GM12878 (cell line): ENCODE results near the gene VPS8. TPM values are rescaled to one million over a fixed set of nuclear protein-coding genes. Genes with fewer than 3 reads are reported as not detected.

Experiments
- ATAC-seq: fragments of 200-7000 bp; cut with Tn5 transposase; 3 replicates; pipeline ENCODE4 v1.9.1; 2020; ENCODE audit warnings: mild to moderate bottlenecking, moderate library complexity
- BruUV-seq: library from RNA; stranded (reverse); fragments of 400-500 nt; replicated peaks from 2 replicates; lab custom pipeline; 2021; lab: Mats Ljungman, UMichigan
- CTCF ChIA-PET: fragments of 300-600 bp; sonication (Branson Sonifier 250); formaldehyde crosslinking; extraction: SDS; loops from one replicate; lab custom pipeline; 2021; ENCODE audit warnings: inconsistent platforms; lab: Yijun Ruan, JAX
- POLR2A ChIA-PET: fragments of 350-600 bp; formaldehyde crosslinking; extraction: SDS; loops from one replicate; lab custom pipeline; 2021; ENCODE audit warnings: inconsistent platforms; lab: Charles Lee
- RAD21 ChIA-PET: fragments of 300-600 bp; sonication (Branson Sonifier 250); formaldehyde crosslinking; loops from one replicate; lab custom pipeline; 2023; ENCODE audit warnings: antibody characterized with exemption; ENCODE audit not compliant: unreplicated experiment; lab: Charles Lee
- SMC1A ChIA-PET: fragments of 300-600 bp; sonication (Branson Sonifier 250); formaldehyde crosslinking; loops from one replicate; lab custom pipeline; 2023; ENCODE audit not compliant: unreplicated experiment, uncharacterized antibody; lab: Charles Lee
- DNase-seq: peaks from one replicate; pipeline ENCODE4 v3.0.0-alpha.2; 2011; ENCODE audit warnings: low read depth, low spot score
- FAIRE-seq: peaks from 3 replicates; lab custom pipeline; 2011; peaks lifted over from hg19 to GRCh38; lab: Jason Lieb, UNC
- H2AFZ ChIP-seq: 2 replicates; pipeline ENCODE4 v1.6.0; 2011; ENCODE audit warnings: low read depth, low read length, control low read depth; ENCODE audit not compliant: control insufficient read depth
- H3K27ac ChIP-seq: 2 replicates; pipeline ENCODE4 v1.5.1; 2011; ENCODE audit warnings: control low read depth; ENCODE audit not compliant: control insufficient read depth, insufficient read depth
- H3K27me3 ChIP-seq, 2 experiments: replicated peaks in 1 of 2; 2 replicates each; pipeline versions ENCODE4 v1.6.0 to v1.6.1; 2011; ENCODE audit warnings: low read length in 1 of 2; ENCODE audit not compliant: control insufficient read depth in 2 of 2, insufficient read depth in 2 of 2
- H3K36me3 ChIP-seq, 2 experiments: 2 replicates each; pipeline ENCODE4 v1.5.1; 2011; ENCODE audit warnings: low read length in 1 of 2; ENCODE audit not compliant: control insufficient read depth in 2 of 2, insufficient read depth in 2 of 2
- H3K4me1 ChIP-seq: 2 replicates; pipeline ENCODE4 v1.6.1; 2011; ENCODE audit warnings: mild to moderate bottlenecking, low read length, moderate library complexity, mixed read lengths; ENCODE audit not compliant: control insufficient read depth, insufficient read depth
- H3K4me2 ChIP-seq: 2 replicates; pipeline ENCODE4 v1.6.0; 2011; ENCODE audit warnings: control low read depth; ENCODE audit not compliant: control insufficient read depth, insufficient read depth
- H3K4me3 ChIP-seq: fragments of 200-600 bp; sonication (generic); 2 replicates; pipeline ENCODE4 v1.5.1; 2016
- H3K79me2 ChIP-seq: 2 replicates; pipeline ENCODE4 v1.6.0; 2011; ENCODE audit warnings: low read length; ENCODE audit not compliant: control insufficient read depth, insufficient read depth
- H3K9ac ChIP-seq: 2 replicates; pipeline ENCODE4 v1.8.0; 2011; ENCODE audit warnings: low read length, control low read depth, mixed read lengths; ENCODE audit not compliant: control insufficient read depth, insufficient read depth
- H3K9me3 ChIP-seq: replicated peaks from 3 replicates; pipeline ENCODE4 v1.5.1; 2011; ENCODE audit warnings: mild to moderate bottlenecking, low read length; ENCODE audit not compliant: control insufficient read depth, insufficient read depth
- H4K20me1 ChIP-seq: 2 replicates; pipeline ENCODE4 v1.6.0; 2011; ENCODE audit not compliant: control insufficient read depth, insufficient read depth
- ATF2 ChIP-seq: IDR thresholded peaks from 2 replicates; pipeline ENCODE4 v1.6.1; 2012; ENCODE audit warnings: low read length, inconsistent platforms
- IRF4 ChIP-seq: IDR thresholded peaks from 2 replicates; pipeline ENCODE4 v1.6.1; 2011; ENCODE audit warnings: low read depth, low read length
- KDM1A ChIP-seq: fragments of 200-600 bp; sonication (generic); IDR thresholded peaks from 2 replicates; pipeline ENCODE4 v1.6.1; 2016; ENCODE audit warnings: borderline replicate concordance
- SMAD5 ChIP-seq: IDR thresholded peaks from 2 replicates; pipeline ENCODE4 v1.6.1; 2016; ENCODE audit warnings: antibody characterized with exemption, low read depth
- USF1 ChIP-seq: IDR thresholded peaks from 2 replicates; pipeline ENCODE4 v1.6.1; 2011; ENCODE audit warnings: borderline replicate concordance, low read depth, mild to moderate bottlenecking, moderate library complexity, mixed read lengths, low read length; ENCODE audit not compliant: insufficient read depth; ENCODE audit errors: extremely low read length
- YY1 ChIP-seq: IDR thresholded peaks from 2 replicates; pipeline ENCODE4 v1.6.1; 2011; ENCODE audit warnings: low read depth, mild to moderate bottlenecking, low read length
- ZNF207 ChIP-seq: fragments of 450-650 bp; IDR thresholded peaks from 2 replicates; pipeline ENCODE4 v1.6.1; 2014; ENCODE audit warnings: antibody characterized with exemption, mild to moderate bottlenecking, borderline replicate concordance
- ZNF622 ChIP-seq: fragments of 450-650 bp; IDR thresholded peaks from 2 replicates; pipeline ENCODE4 v1.6.1; 2017; ENCODE audit warnings: mild to moderate bottlenecking, inconsistent platforms
- in situ Hi-C: fragments of 300-500 bp; cut with MboI; formaldehyde crosslinking; loops from 9 replicates; pipeline ENCODE4 v1.14.3; 2018; ENCODE audit warnings: mixed read lengths
- intact Hi-C: fragments of 100-400 bp; cut with micrococcal nuclease; formaldehyde crosslinking; loops from one replicate; pipeline ENCODE4 v1.14.2; 2022; ENCODE audit not compliant: unreplicated experiment
- polyA plus RNA-seq, 11 experiments: library from polyadenylated mRNA; depleted of rRNA in 4 of 11; unstranded in 6 of 11; stranded (reverse) in 5 of 11; fragments of >200 nt; fragmentation: Nextera tagmentation in 4 of 11; fragmentation: Illumina TruSeq in 1 of 11; extraction: Ambion mirVana in 4 of 11; extraction: Trizol in 1 of 11; gene quantifications; 1 replicate in 1 of 11; 2 replicates in 10 of 11; pipeline versions ENCODE4 v1.2.1 to v1.2.3, GENCODE V29; 2011 to 2016; ENCODE audit warnings: inconsistent platforms in 2 of 11, missing spikeins in 2 of 11, low read depth in 1 of 11
- total RNA-seq, 4 experiments: library from RNA; depleted of rRNA in 3 of 4; stranded (reverse); fragments of >200 nt in 3 of 4; fragmentation: Illumina TruSeq in 1 of 4; extraction: Trizol in 1 of 4; gene quantifications; 2 replicates each; pipeline versions ENCODE4 v1.2.1 to v1.2.3, GENCODE V29; 2013 to 2021
- TF ChIP-seq, protein P1 (sequence below): fragments of 450-650 bp; IDR thresholded peaks from 2 replicates; pipeline ENCODE4 v1.6.1; 2017; ENCODE audit warnings: mild to moderate bottlenecking, low read depth, inconsistent platforms; ENCODE audit not compliant: poor library complexity, severe bottlenecking
- TF ChIP-seq, protein P2 (sequence below): fragments of 450-650 bp; IDR thresholded peaks from 2 replicates; pipeline ENCODE4 v1.6.1; 2017; ENCODE audit warnings: mild to moderate bottlenecking, moderate library complexity
- TF ChIP-seq, protein P3 (sequence below): fragments of 450-650 bp; IDR thresholded peaks from 2 replicates; pipeline ENCODE4 v1.6.1; 2018; ENCODE audit warnings: borderline replicate concordance, mild to moderate bottlenecking; ENCODE audit not compliant: partially characterized antibody

The VPS8 gene
- total and polyA plus RNA-seq, 10 of the 15 experiments (the other 5 are each of a cell fraction or from before 2014, with no cell fraction given) = 8.9 to 34.7 (median 20.9) TPM

- TF ChIP-seq, protein P1, sequence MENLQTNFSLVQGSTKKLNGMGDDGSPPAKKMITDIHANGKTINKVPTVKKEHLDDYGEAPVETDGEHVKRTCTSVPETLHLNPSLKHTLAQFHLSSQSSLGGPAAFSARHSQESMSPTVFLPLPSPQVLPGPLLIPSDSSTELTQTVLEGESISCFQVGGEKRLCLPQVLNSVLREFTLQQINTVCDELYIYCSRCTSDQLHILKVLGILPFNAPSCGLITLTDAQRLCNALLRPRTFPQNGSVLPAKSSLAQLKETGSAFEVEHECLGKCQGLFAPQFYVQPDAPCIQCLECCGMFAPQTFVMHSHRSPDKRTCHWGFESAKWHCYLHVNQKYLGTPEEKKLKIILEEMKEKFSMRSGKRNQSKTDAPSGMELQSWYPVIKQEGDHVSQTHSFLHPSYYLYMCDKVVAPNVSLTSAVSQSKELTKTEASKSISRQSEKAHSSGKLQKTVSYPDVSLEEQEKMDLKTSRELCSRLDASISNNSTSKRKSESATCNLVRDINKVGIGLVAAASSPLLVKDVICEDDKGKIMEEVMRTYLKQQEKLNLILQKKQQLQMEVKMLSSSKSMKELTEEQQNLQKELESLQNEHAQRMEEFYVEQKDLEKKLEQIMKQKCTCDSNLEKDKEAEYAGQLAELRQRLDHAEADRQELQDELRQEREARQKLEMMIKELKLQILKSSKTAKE = no peak
- TF ChIP-seq IRF4 = no peak
These were observed 277.4 kb downstream of the VPS8 start (continued) for GRCh38 chr3:185089343-185089742.

DNA sequence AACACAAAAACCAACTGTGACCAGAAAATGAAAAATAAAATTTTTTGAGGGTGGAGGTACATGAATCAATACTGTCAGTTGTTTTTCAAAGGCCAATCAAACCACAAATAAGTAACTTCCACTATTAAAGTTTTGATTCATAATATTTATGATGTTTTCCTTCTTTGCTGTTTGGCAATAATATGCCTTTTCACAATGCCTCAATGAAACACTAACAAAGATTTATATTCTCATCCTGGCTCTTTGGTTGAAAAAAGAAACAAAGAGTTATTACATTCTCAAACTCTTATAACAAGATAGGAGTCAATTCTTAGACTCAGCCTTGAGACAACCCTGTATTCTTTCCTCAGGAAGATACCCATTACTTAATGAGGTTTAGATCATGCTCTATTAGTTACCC is 277.8 kb downstream of the VPS8 start:
- FAIRE-seq = no peak
- intact Hi-C loops = no loop called here
- no peak for TF ChIP-seq ZNF622
- TF ChIP-seq ATF2 = no peak
- no peak for TF ChIP-seq YY1
- TF ChIP-seq KDM1A = no peak
- TF ChIP-seq USF1 = no peak
- TF ChIP-seq, protein P2, sequence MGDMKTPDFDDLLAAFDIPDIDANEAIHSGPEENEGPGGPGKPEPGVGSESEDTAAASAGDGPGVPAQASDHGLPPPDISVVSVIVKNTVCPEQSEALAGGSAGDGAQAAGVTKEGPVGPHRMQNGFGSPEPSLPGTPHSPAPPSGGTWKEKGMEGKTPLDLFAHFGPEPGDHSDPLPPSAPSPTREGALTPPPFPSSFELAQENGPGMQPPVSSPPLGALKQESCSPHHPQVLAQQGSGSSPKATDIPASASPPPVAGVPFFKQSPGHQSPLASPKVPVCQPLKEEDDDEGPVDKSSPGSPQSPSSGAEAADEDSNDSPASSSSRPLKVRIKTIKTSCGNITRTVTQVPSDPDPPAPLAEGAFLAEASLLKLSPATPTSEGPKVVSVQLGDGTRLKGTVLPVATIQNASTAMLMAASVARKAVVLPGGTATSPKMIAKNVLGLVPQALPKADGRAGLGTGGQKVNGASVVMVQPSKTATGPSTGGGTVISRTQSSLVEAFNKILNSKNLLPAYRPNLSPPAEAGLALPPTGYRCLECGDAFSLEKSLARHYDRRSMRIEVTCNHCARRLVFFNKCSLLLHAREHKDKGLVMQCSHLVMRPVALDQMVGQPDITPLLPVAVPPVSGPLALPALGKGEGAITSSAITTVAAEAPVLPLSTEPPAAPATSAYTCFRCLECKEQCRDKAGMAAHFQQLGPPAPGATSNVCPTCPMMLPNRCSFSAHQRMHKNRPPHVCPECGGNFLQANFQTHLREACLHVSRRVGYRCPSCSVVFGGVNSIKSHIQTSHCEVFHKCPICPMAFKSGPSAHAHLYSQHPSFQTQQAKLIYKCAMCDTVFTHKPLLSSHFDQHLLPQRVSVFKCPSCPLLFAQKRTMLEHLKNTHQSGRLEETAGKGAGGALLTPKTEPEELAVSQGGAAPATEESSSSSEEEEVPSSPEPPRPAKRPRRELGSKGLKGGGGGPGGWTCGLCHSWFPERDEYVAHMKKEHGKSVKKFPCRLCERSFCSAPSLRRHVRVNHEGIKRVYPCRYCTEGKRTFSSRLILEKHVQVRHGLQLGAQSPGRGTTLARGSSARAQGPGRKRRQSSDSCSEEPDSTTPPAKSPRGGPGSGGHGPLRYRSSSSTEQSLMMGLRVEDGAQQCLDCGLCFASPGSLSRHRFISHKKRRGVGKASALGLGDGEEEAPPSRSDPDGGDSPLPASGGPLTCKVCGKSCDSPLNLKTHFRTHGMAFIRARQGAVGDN = no peak
- TF ChIP-seq ZNF207 = no peak
- TF ChIP-seq SMAD5 = no peak
- TF ChIP-seq, protein P3, sequence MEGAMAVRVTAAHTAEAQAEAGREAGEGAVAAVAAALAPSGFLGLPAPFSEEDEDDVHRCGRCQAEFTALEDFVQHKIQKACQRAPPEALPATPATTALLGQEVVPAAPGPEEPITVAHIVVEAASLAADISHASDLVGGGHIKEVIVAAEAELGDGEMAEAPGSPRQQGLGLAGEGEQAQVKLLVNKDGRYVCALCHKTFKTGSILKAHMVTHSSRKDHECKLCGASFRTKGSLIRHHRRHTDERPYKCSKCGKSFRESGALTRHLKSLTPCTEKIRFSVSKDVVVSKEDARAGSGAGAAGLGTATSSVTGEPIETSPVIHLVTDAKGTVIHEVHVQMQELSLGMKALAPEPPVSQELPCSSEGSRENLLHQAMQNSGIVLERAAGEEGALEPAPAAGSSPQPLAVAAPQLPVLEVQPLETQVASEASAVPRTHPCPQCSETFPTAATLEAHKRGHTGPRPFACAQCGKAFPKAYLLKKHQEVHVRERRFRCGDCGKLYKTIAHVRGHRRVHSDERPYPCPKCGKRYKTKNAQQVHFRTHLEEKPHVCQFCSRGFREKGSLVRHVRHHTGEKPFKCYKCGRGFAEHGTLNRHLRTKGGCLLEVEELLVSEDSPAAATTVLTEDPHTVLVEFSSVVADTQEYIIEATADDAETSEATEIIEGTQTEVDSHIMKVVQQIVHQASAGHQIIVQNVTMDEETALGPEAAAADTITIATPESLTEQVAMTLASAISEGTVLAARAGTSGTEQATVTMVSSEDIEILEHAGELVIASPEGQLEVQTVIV = no peak

More for the DNA sequence above, 277.8 kb downstream of the VPS8 start:
- RAD21 ChIA-PET = no interaction called here
- ATAC-seq (no peak), DNase-seq (no peak)
- SMC1A ChIA-PET = no interaction called here
- H4K20me1 ChIP-seq = no peaks in the 10 kb centered on the region
- no peak overlapping the region for H3K9ac ChIP-seq
- H2AFZ ChIP-seq = no peak overlapping the region
- CTCF ChIA-PET = no interaction called here
- no peak overlapping the region for H3K4me3 ChIP-seq
- no peak overlapping the region for H3K4me2 ChIP-seq
- POLR2A ChIA-PET = no interaction called here
- H3K4me1 ChIP-seq = no peaks in the 10 kb centered on the region
- H3K27ac ChIP-seq = no peak overlapping the region
- no TSS peak for BruUV-seq
- in situ Hi-C loops = no loop called here
- H3K79me2 ChIP-seq = no peaks in the 10 kb centered on the region
- no peaks in the 10 kb centered on the region for H3K36me3 ChIP-seq
- H3K9me3 ChIP-seq = no peaks in the 10 kb centered on the region
- H3K27me3 ChIP-seq = no peaks in the 10 kb centered on the region; a peak in 1 of 4 replicates
